K562 (cell line): Measurements from ENCODE around the gene CHKB. TPM values are rescaled to one million over a fixed set of nuclear protein-coding genes. Genes with fewer than 3 reads are reported as not detected.

Experiments used
- ATAC-seq: fragments of 200-7000 bp; cut with Tn5 transposase; 3 replicates; pipeline ENCODE4 v1.9.1; 2020; ENCODE audit warnings: moderate library complexity
- BruUV-seq: library from RNA; stranded (reverse); fragments of 400-500 nt; replicated peaks from 2 replicates; lab custom pipeline; 2021; lab: Mats Ljungman, UMichigan
- CTCF ChIA-PET: fragments of 300-600 bp; formaldehyde crosslinking; extraction: SDS; loops from one replicate; lab custom pipeline; 2021; ENCODE audit warnings: low intra/inter-chr PET ratio; lab: Yijun Ruan, JAX
- POLR2A ChIA-PET: fragments of 300-600, 350-650 bp; sonication (Branson Sonifier 250); formaldehyde crosslinking; extraction: SDS; loops from one replicate; lab custom pipeline; 2021; ENCODE audit warnings: antibody characterized with exemption, inconsistent platforms; lab: Yijun Ruan, JAX
- DNase-seq, 4 experiments: peaks; one replicate each; pipeline versions ENCODE4 v3.0.0 to v3.0.0-alpha.2; 2011 to 2018; ENCODE audit warnings: low spot score in 3 of 4, mixed read lengths in 3 of 4; ENCODE audit errors: extremely low read depth in 1 of 4
- FAIRE-seq: peaks from 2 replicates; lab custom pipeline; 2011; peaks lifted over from hg19 to GRCh38; lab: Jason Lieb, UNC
- H2AFZ ChIP-seq: 2 replicates; pipeline ENCODE4 v1.6.0; 2011; ENCODE audit warnings: low read depth, low read length, control low read depth, inconsistent platforms
- H3K27ac ChIP-seq: fragments of 200-600 bp; 3 replicates; pipeline ENCODE4 v1.8.0; 2011; ENCODE audit warnings: low read depth, mild to moderate bottlenecking, control low read depth, inconsistent platforms, low read length, moderate library complexity, mixed read lengths; ENCODE audit errors: extremely low read depth
- H3K27me3 ChIP-seq, 2 experiments: fragments of 300-600 bp in 1 of 2; 2 replicates in 1 of 2; 3 replicates in 1 of 2; pipeline versions ENCODE4 v1.6.0 to v1.8.0; 2011; ENCODE audit warnings: inconsistent platforms in 2 of 2, low read length in 2 of 2, mild to moderate bottlenecking in 1 of 2, mixed read lengths in 1 of 2, moderate library complexity in 1 of 2; ENCODE audit not compliant: control insufficient read depth in 2 of 2, insufficient read depth in 2 of 2
- H3K36me3 ChIP-seq: fragments of 300-600 bp; 3 replicates; pipeline ENCODE4 v1.8.0; 2011; ENCODE audit warnings: mild to moderate bottlenecking, low read length, inconsistent platforms; ENCODE audit not compliant: control insufficient read depth, insufficient read depth
- H3K4me1 ChIP-seq, 2 experiments: fragments of 200-600 bp in 1 of 2; replicated peaks in 1 of 2; 2 replicates in 1 of 2; 3 replicates in 1 of 2; pipeline versions ENCODE4 v1.5.1 to v1.8.0; 2011; ENCODE audit warnings: inconsistent platforms in 2 of 2, low read length in 2 of 2, mild to moderate bottlenecking in 1 of 2, mixed read lengths in 1 of 2, moderate library complexity in 1 of 2; ENCODE audit not compliant: control insufficient read depth in 2 of 2, insufficient read depth in 2 of 2
- H3K4me2 ChIP-seq: 2 replicates; pipeline ENCODE4 v1.6.1; 2011; ENCODE audit warnings: low read length, control low read depth, inconsistent platforms, mixed read lengths; ENCODE audit not compliant: insufficient read depth
- H3K4me3 ChIP-seq: fragments of 200-600 bp; sonication (generic), shearing (Covaris generic); 2 replicates; pipeline ENCODE4 v1.5.1; 2016; ENCODE audit warnings: control low read depth, inconsistent platforms
- H3K79me2 ChIP-seq: fragments of 200-600 bp; 3 replicates; pipeline ENCODE4 v1.8.0; 2011; ENCODE audit warnings: low read length, inconsistent platforms; ENCODE audit not compliant: control insufficient read depth, insufficient read depth
- H3K9ac ChIP-seq, 2 experiments: 2 replicates each; pipeline versions ENCODE4 v1.6.0 to v1.6.1; 2011; ENCODE audit warnings: low read depth in 2 of 2, low read length in 2 of 2, control low read depth in 1 of 2, inconsistent platforms in 1 of 2, mild to moderate bottlenecking in 1 of 2, mixed read lengths in 1 of 2; ENCODE audit not compliant: insufficient read depth in 1 of 2
- H3K9me1 ChIP-seq: one replicate; pipeline ENCODE4 v1.6.0; 2011; ENCODE audit warnings: inconsistent platforms, mild to moderate bottlenecking, low read length, moderate library complexity; ENCODE audit not compliant: control insufficient read depth, insufficient read depth
- H3K9me3 ChIP-seq: replicated peaks from 2 replicates; pipeline ENCODE4 v1.5.1; 2011; ENCODE audit warnings: low read depth, low read length, inconsistent platforms; ENCODE audit not compliant: control insufficient read depth, insufficient read depth
- H4K20me1 ChIP-seq: replicated peaks from 2 replicates; pipeline ENCODE4 v1.6.1; 2011; ENCODE audit warnings: low read length, inconsistent platforms, mixed read lengths; ENCODE audit not compliant: control insufficient read depth, insufficient read depth
- ESRRA ChIP-seq: fragments of 450-650 bp; IDR thresholded peaks from 2 replicates; pipeline ENCODE4 v1.6.1; 2014; ENCODE audit warnings: low read depth, mild to moderate bottlenecking, moderate library complexity, borderline replicate concordance
- TCF3 ChIP-seq: sonication (generic); formaldehyde crosslinking; IDR thresholded peaks from 2 replicates; pipeline ENCODE4 v1.4.0; 2020; ENCODE audit warnings: mild to moderate bottlenecking, missing genetic modification reagents
- WGBS: fragments of 100-300 bp; shearing (Covaris generic); methylation state at CpG from one replicate; pipeline ENCODE4 v1.1.6; 2016; ENCODE audit warnings: low coverage, mixed read lengths; ENCODE audit not compliant: insufficient coverage; ENCODE audit errors: missing lambda C conversion rate; 5-methylcytosine and 5-hydroxymethylcytosine counted together
- in situ Hi-C: fragments of 300-500 bp; cut with MboI; formaldehyde crosslinking; loops from 4 replicates; pipeline ENCODE4 v1.15.0; 2018; ENCODE audit warnings: inconsistent platforms, mixed read lengths
- intact Hi-C: fragments of 100-400 bp; cut with micrococcal nuclease; formaldehyde crosslinking; loops from 2 replicates; pipeline ENCODE4 v1.14.2; 2022
- polyA plus RNA-seq, 8 experiments: library from polyadenylated mRNA; depleted of rRNA in 4 of 8; stranded (reverse) in 5 of 8; unstranded in 3 of 8; fragments of >200 nt; fragmentation: Nextera tagmentation in 2 of 8; fragmentation: Illumina TruSeq in 1 of 8; extraction: Ambion mirVana in 2 of 8; extraction: Trizol in 1 of 8; gene quantifications; 2 replicates each; pipeline versions ENCODE4 v1.2.1 to v1.2.3, GENCODE V29; 2011 to 2014; ENCODE audit warnings: inconsistent platforms in 1 of 8, missing spikeins in 1 of 8
- total RNA-seq, 7 experiments: library from RNA; depleted of rRNA in 6 of 7; stranded (reverse); fragments of >200 nt in 6 of 7; fragmentation: Illumina TruSeq in 2 of 7; extraction: Trizol in 2 of 7; gene quantifications; 2 replicates each; pipeline versions ENCODE4 v1.2.1 to v1.2.3, GENCODE V29; 2011 to 2021; ENCODE audit warnings: low replicate concordance in 1 of 7
- TF ChIP-seq, protein P1 (sequence below), 2 experiments: fragments of 450-650 bp; conservative IDR thresholded peaks; 2 replicates each; pipeline ENCODE4 v1.6.1; 2017; ENCODE audit warnings: mild to moderate bottlenecking in 2 of 2, moderate library complexity in 2 of 2

CHKB gene
- total and polyA plus RNA-seq, 9 of the 15 experiments (the other 6 are each of a cell fraction or from before 2014, with no cell fraction given) = 2.7 to 31.0 (median 11.0) TPM

DNA sequence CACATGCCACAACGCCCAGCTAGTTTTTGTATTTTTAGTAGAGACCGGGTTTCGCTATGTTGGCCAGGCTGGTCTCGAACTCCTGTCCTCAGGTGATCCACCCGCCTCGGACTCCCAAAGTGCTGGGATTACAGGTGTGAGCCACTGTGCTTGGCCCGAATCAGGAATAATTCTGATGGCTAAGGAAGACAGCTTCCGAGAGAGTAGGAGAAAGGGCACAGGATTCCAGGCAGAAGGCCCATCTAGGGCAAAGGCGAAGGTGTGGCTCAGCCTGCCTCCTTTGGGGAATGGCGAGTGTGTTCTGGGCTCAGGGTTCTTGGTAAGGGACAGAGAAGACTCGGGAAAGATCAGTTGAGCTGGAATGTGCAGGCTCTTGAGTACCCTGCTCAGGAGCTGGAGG, 18.4 kb downstream of the CHKB start (continued):
- no peak for TF ChIP-seq TCF3 (CRISPR knock-in tag)

DNA sequence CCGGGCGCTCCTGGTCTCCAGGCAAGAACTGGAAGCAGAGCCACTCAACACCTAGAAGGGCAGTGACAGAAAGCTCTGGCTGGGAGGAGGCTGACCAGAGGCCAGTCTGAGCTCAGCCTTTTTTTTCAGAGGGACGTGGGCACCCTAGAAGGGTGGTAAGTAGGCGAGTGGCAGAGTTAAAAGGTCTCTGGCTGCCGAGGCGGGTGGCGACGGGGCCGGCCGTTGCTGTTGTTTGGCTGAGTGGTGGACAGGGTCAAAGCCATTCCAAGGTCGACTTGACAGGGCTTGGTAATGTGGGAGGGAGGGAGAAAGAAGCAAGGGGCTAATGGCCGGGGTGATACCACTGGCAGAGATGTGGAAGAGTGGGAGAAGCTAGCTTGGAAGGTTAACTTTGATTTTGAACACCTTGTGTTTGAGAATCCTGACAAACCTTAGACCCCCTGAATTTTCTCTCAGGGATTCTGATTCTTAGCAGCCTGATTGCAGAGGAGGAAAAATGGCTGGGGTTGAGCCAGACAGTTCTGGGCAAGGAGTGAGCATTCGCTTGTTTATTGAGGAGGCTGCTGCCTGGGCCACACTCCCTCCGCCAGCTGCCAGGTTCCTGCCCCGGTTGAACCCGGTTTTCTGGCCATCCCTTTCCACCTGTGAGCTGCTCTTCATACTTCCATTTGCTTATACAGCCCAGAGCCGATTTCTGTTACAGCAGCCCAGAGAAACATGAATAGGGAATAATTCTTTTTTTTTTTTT, 19.1 kb downstream of the CHKB start:
- 26% methylated on average over 16 of the region's 17 CpGs for WGBS
- Histone ChIP-seq H4K20me1 (no peaks in the 10 kb centered on the region), H3K4me2 (peak overlapping the region; percentile 87), H3K27ac (peak overlapping the region; percentile 39; the same call in 1 of the 3 replicates), H3K4me1 (peaks cover 0 to 15% of the 10 kb centered on the region in 2 experiments; a peak in 2 of 5 replicates), H3K36me3 (no peaks in the 10 kb centered on the region), H3K4me3 (peak overlapping the region; percentile 57), H3K9me1 (no peaks in the 10 kb centered on the region), H3K27me3 (no peaks in the 10 kb centered on the region), H3K9ac (peak overlapping the region; percentile 53 to 93; a peak in 3 of 4 replicates), H2AFZ (peak overlapping the region; percentile 87), H3K9me3 (no peaks in the 10 kb centered on the region), H3K79me2 (no peaks in the 10 kb centered on the region)
- no peak for FAIRE-seq
- BruUV-seq = no TSS peak
- in situ Hi-C loops (no loop called here), intact Hi-C loops (loop anchor here (5.0 kb wide), 1 partner anchor 36 kb away; the partner anchor contains the start of gene SCO2)
- CTCF ChIA-PET = no interaction called here
- TF ChIP-seq, protein P1, sequence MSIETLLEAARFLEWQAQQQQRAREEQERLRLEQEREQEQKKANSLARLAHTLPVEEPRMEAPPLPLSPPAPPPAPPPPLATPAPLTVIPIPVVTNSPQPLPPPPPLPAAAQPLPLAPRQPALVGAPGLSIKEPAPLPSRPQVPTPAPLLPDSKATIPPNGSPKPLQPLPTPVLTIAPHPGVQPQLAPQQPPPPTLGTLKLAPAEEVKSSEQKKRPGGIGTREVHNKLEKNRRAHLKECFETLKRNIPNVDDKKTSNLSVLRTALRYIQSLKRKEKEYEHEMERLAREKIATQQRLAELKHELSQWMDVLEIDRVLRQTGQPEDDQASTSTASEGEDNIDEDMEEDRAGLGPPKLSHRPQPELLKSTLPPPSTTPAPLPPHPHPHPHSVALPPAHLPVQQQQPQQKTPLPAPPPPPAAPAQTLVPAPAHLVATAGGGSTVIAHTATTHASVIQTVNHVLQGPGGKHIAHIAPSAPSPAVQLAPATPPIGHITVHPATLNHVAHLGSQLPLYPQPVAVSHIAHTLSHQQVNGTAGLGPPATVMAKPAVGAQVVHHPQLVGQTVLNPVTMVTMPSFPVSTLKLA (conservative IDR thresholded peaks at IDR 0.05) = no peak
- TF ChIP-seq ESRRA = 0 out of 2 replicates have a peak, but pooled peaks have one; percentile 13
- peak; percentile 44 for ATAC-seq
- POLR2A ChIA-PET = interaction anchor here (0.5 to 1.3 kb wide), 7 partner anchors 11 to 41 kb away, joined by 3 to 7 read pairs (median 4); no protein-coding TSS in a partner anchor
- no peak for DNase-seq
